Stomach (tissue), 4 donors: ENCODE data around the gene VAPA.

Experiments used
- CTCF ChIP-seq, 7 experiments: fragments of 450-650 bp in 4 of 7; fragments of 200-600 bp in 3 of 7; sonication (generic) in 3 of 7; IDR thresholded peaks; one replicate each; pipeline ENCODE4 v1.5.1; 2016 to 2019; ENCODE audit warnings: antibody characterized with exemption in 7 of 7, control low read depth in 2 of 7, mild to moderate bottlenecking in 1 of 7
- EP300 ChIP-seq: sonication (generic); formaldehyde crosslinking; IDR thresholded peaks from one replicate; pipeline ENCODE4 v1.6.1; 2017; ENCODE audit warnings: antibody characterized with exemption
- POLR2A ChIP-seq, 4 donors: fragments of 450-650 bp; IDR thresholded peaks; one replicate each; pipeline ENCODE4 v1.6.1; 2016; ENCODE audit warnings: antibody characterized with exemption in 4 of 4, control low read depth in 2 of 4, mild to moderate bottlenecking in 1 of 4, moderate library complexity in 1 of 4
- POLR2AphosphoS5 ChIP-seq, 3 donors: sonication (generic); formaldehyde crosslinking; IDR thresholded peaks; one replicate each; pipeline ENCODE4 v1.6.1; 2016; ENCODE audit warnings: antibody characterized with exemption in 3 of 3

GRCh38 chr18:9931146-9931545 is 17.3 kb downstream of the VAPA start:
- no peak for TF ChIP-seq POLR2A (IDR thresholded peaks at IDR 0.05)
- no peak for TF ChIP-seq CTCF (IDR thresholded peaks at IDR 0.05)
- no peak for TF ChIP-seq POLR2AphosphoS5 (IDR thresholded peaks at IDR 0.05)
- no peak for TF ChIP-seq EP300
